WI38 (cell line): ENCODE measurements around the gene PSPH.

Experiments
- H3K4me3 ChIP-seq: 2 replicates; pipeline ENCODE4 v1.5.1; 2011; ENCODE audit warnings: low read depth, mild to moderate bottlenecking, control low read depth, low read length
- CTCF ChIP-seq: IDR thresholded peaks from 2 replicates; pipeline ENCODE4 v1.5.1; 2012; ENCODE audit warnings: low read depth, mild to moderate bottlenecking, control low read depth, low read length

PSPH gene

GRCh38 chr7:55975988-55976633 lies 75.1 kb downstream of the PSPH start:
- TF ChIP-seq CTCF = no peak
- H3K4me3 ChIP-seq = no peak overlapping the region

- no peak overlapping the region for H3K4me3 ChIP-seq
- TF ChIP-seq CTCF = no peak
Observed at GRCh38 chr7:55973747-55974250, 77.4 kb downstream of the PSPH start.

- no peak overlapping the region for H3K4me3 ChIP-seq
- TF ChIP-seq CTCF = no peak
Observed at GRCh38 chr7:55970978-55971377, 80.3 kb downstream of the PSPH start.

- no peak for TF ChIP-seq CTCF
- H3K4me3 ChIP-seq = no peak overlapping the region
Observed at GRCh38 chr7:55970561-55970960, 80.7 kb downstream of the PSPH start.

GRCh38 chr7:55969391-55969790 lies 81.9 kb downstream of the PSPH start:
- TF ChIP-seq CTCF = no peak
- H3K4me3 ChIP-seq = no peak overlapping the region

- H3K4me3 ChIP-seq = no peak overlapping the region
- TF ChIP-seq CTCF = no peak
Observed at GRCh38 chr7:55966851-55967250, 84.4 kb downstream of the PSPH start.

GRCh38 chr7:55965805-55966421 lies 85.3 kb downstream of the PSPH start:
- peak overlapping the region; percentile 4; the same call in 1 of the 2 replicates for H3K4me3 ChIP-seq
- TF ChIP-seq CTCF = no peak
